Measurements from ENCODE around the gene UPK2. TPM values are rescaled to one million over a fixed set of nuclear protein-coding genes. Genes with fewer than 3 reads are reported as not detected.

The UPK2 gene
- polyA plus RNA-seq, 2 donors, result 1.1 to 11.2 TPM

GRCh38 chr11:118924591-118925585, 31.2 kb upstream of the UPK2 start:
- no peaks in the 10 kb centered on the region for H3K36me3 ChIP-seq (ENCODE audit: control insufficient read depth in 2 of 2, insufficient read depth in 2 of 2, low read length in 1 of 2)
- peaks cover 10 to 30% of the 10 kb centered on the region in 2 donors for H3K4me1 ChIP-seq (ENCODE audit: control insufficient read depth in 2 of 2, insufficient read depth in 2 of 2, low read length in 1 of 2)
- no peaks in the 10 kb centered on the region for H3K27me3 ChIP-seq (ENCODE audit: control insufficient read depth in 1 of 2, insufficient read depth in 2 of 2, low read length in 2 of 2)
- H3K4me3 ChIP-seq (ENCODE audit: low read depth in 1 of 2, low read length in 2 of 2), result peak overlapping the region; percentile 90 to 95
- 1% methylated on average over 45 of the region's 45 CpGs for WGBS, 2 donors
- peak overlapping the region; percentile 98 to 99 for H3K27ac ChIP-seq (ENCODE audit: low read depth in 2 of 2, low read length in 1 of 2)
- H3K9me3 ChIP-seq (ENCODE audit: control insufficient read depth in 2 of 2, insufficient read depth in 1 of 2, low read depth in 1 of 2, low read length in 1 of 2), result no peaks in the 10 kb centered on the region

- no peaks in the 10 kb centered on the region for H3K27me3 ChIP-seq (ENCODE audit: control insufficient read depth in 1 of 2, insufficient read depth in 2 of 2, low read length in 2 of 2)
- no peak overlapping the region for H3K4me3 ChIP-seq (ENCODE audit: low read depth in 1 of 2, low read length in 2 of 2)
- 5 to 6% methylated on average over 7 of the region's 7 CpGs for WGBS, 2 donors
- peaks cover 4 to 15% of the 10 kb centered on the region in 2 donors for H3K4me1 ChIP-seq (ENCODE audit: control insufficient read depth in 2 of 2, insufficient read depth in 2 of 2, low read length in 1 of 2)
- H3K9me3 ChIP-seq (ENCODE audit: control insufficient read depth in 2 of 2, insufficient read depth in 1 of 2, low read depth in 1 of 2, low read length in 1 of 2), result no peaks in the 10 kb centered on the region
- no peaks in the 10 kb centered on the region for H3K36me3 ChIP-seq (ENCODE audit: control insufficient read depth in 2 of 2, insufficient read depth in 2 of 2, low read length in 1 of 2)
- H3K27ac ChIP-seq (ENCODE audit: low read depth in 2 of 2, low read length in 1 of 2), result peak overlapping the region; percentile 89 to 97
Measured at GRCh38 chr11:118927554-118928100, 28.5 kb upstream of the UPK2 start.

DNA sequence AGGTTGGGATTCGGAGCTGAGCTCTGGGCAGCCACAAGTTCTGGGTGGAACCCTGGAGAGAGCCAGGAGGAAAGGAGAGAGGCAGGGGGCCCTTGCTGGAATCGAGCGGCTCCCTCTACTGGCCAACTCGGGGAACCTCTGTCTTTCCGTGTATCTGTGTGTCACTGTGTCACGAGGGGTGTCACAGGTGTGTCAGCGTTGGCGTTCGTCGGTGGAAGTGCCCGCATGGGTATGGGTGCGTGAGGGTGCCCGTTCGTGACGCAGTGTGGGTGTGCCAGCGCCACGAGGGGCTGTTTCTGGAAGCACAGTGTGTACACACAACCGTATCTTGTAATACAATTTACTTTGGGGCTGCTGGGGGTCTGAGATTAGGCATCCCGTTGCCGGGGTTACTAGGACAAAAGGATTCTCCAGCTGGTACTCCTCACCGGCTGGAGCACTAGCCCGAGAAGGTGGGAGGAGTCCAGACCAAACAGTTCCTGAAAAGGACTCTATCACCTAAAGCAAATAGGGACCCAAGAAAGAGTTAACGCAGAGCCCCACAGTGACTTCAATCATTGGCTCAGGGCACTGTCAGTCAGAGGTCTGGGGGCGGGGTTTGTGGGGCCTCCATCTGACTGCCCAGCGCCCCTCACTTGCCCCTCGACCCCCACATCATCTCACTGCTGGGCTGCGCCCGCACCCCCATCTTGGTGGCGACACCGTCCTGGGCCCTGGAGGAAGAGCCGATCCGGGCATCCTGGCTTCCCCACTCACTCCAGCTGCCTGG, 27.8 kb upstream of the UPK2 start:
- no peaks in the 10 kb centered on the region for H3K36me3 ChIP-seq (ENCODE audit: control insufficient read depth in 2 of 2, insufficient read depth in 2 of 2, low read length in 1 of 2)
- peaks cover 0 to 14% of the 10 kb centered on the region in 2 donors for H3K4me1 ChIP-seq (ENCODE audit: control insufficient read depth in 2 of 2, insufficient read depth in 2 of 2, low read length in 1 of 2)
- H3K27me3 ChIP-seq (ENCODE audit: control insufficient read depth in 1 of 2, insufficient read depth in 2 of 2, low read length in 2 of 2), result no peaks in the 10 kb centered on the region
- 0 to 1% methylated on average over 31 to 32 of the region's 32 CpGs for WGBS, 2 donors
- H3K27ac ChIP-seq (ENCODE audit: low read depth in 2 of 2, low read length in 1 of 2), result peak overlapping the region; percentile 97
- peak overlapping the region; percentile 49 to 65 for H3K4me3 ChIP-seq (ENCODE audit: low read depth in 1 of 2, low read length in 2 of 2)
- no peaks in the 10 kb centered on the region for H3K9me3 ChIP-seq (ENCODE audit: control insufficient read depth in 2 of 2, insufficient read depth in 1 of 2, low read depth in 1 of 2, low read length in 1 of 2)

GRCh38 chr11:118928870-118929500, 27.1 kb upstream of the UPK2 start:
- Histone ChIP-seq H3K4me3 (ENCODE audit: low read depth in 1 of 2, low read length in 2 of 2) (peak overlapping the region; percentile 49 to 65), H3K36me3 (ENCODE audit: control insufficient read depth in 2 of 2, insufficient read depth in 2 of 2, low read length in 1 of 2) (no peaks in the 10 kb centered on the region), H3K9me3 (ENCODE audit: control insufficient read depth in 2 of 2, insufficient read depth in 1 of 2, low read depth in 1 of 2, low read length in 1 of 2) (no peaks in the 10 kb centered on the region), H3K27ac (ENCODE audit: low read depth in 2 of 2, low read length in 1 of 2) (peak overlapping the region; percentile 97), H3K27me3 (ENCODE audit: control insufficient read depth in 1 of 2, insufficient read depth in 2 of 2, low read length in 2 of 2) (no peaks in the 10 kb centered on the region), H3K4me1 (ENCODE audit: control insufficient read depth in 2 of 2, insufficient read depth in 2 of 2, low read length in 1 of 2) (peaks cover 0 to 10% of the 10 kb centered on the region in 2 donors)
- 1% methylated on average over 22 to 25 of the region's 26 CpGs for WGBS, 2 donors

DNA sequence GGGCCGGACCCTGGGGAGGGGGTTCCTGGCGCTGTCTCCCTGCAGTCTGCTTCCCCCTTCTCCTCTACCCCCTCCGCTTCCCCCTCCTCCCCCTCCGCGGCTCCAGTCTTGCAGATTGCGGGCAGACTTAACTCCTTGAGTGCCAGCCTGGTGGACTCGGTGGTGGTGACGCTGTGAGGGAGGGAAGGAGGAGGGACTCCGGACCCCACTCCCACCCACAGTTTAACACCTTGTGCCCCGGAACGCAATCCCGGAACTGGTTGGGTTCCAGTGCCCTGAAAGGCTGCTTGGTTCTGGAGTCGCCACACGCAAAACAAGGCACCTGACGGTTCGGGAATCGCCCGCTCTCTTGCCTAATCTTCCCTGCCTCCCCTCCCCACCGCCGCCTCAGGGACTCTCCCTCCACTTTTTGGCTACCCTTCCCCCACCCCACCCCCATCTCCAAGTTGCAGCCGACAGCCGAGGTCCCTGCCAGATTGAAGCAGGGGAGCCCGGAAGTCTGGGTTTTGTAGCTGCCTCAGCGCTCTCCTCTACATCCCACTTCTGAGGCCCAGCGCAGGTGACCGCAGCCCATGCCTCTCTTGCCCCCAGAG, 26.5 kb upstream of the UPK2 start:
- Histone ChIP-seq H3K27me3 (ENCODE audit: control insufficient read depth in 1 of 2, insufficient read depth in 2 of 2, low read length in 2 of 2) (no peaks in the 10 kb centered on the region), H3K36me3 (ENCODE audit: control insufficient read depth in 2 of 2, insufficient read depth in 2 of 2, low read length in 1 of 2) (no peaks in the 10 kb centered on the region), H3K4me3 (ENCODE audit: low read depth in 1 of 2, low read length in 2 of 2) (peak overlapping the region; percentile 49 to 65), H3K9me3 (ENCODE audit: control insufficient read depth in 2 of 2, insufficient read depth in 1 of 2, low read depth in 1 of 2, low read length in 1 of 2) (no peaks in the 10 kb centered on the region), H3K4me1 (ENCODE audit: control insufficient read depth in 2 of 2, insufficient read depth in 2 of 2, low read length in 1 of 2) (peaks cover 0 to 10% of the 10 kb centered on the region in 2 donors), H3K27ac (ENCODE audit: low read depth in 2 of 2, low read length in 1 of 2) (peak overlapping the region; percentile 97)
- 0% methylated on average over 22 to 24 of the region's 26 CpGs for WGBS, 2 donors

DNA sequence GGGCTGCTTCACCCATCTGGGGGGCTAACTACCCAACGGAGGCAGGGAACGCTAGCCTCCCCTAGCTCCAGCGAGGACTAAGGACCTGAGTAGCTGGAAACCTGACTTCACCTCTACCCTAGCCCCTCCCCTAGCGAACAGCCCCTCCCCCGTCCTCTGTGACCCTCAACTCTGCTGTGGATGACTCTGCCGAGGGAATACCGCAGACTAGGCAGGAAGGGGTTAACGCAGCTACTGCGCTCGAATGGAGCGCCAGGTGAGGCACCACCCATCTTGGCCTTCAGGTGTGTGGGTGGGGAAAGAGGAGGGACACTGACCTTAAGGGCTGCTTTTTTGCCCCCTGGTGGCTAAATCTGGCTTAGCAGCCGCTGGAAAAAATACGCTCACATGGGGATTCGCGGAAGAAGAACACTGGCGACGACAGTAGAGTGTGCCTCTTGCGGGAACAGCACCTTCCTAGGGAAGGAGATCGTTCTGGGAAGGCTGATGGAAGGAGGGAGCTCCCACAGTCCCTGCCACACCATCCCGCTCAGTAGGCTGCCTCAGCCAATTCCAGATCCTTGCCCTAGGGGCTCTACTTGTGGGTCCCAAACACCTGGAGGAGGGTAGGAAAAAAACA, 25.9 kb upstream of the UPK2 start:
- Histone ChIP-seq H3K4me1 (ENCODE audit: control insufficient read depth in 2 of 2, insufficient read depth in 2 of 2, low read length in 1 of 2) (peaks cover 0 to 10% of the 10 kb centered on the region in 2 donors), H3K4me3 (ENCODE audit: low read depth in 1 of 2, low read length in 2 of 2) (peak overlapping the region; percentile 49 to 65)
- 1% methylated on average over 20 of the region's 20 CpGs for WGBS, 2 donors

DNA sequence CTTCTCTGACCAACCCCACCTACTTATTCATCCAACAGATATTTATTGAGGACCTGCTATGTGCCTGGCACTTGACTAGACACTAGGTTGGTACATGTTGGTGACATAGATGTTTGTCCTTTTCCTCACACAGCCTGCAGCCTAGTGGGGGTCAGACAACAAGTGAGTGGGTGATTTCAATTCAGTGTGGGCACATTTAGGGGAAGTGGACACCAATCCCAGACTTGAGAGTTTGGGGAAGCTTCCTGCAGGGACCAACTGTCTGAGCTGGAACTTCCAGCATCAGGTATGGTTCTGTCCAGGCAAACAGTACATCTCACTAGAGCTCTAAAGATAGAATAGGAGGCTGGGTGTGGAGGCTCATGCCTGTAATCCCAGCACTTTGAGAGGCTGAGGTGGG, 24.5 kb upstream of the UPK2 start:
- Histone ChIP-seq H3K4me1 (ENCODE audit: control insufficient read depth in 2 of 2, insufficient read depth in 2 of 2, low read length in 1 of 2) (peaks cover 0 to 10% of the 10 kb centered on the region in 2 donors), H3K27me3 (ENCODE audit: control insufficient read depth in 1 of 2, insufficient read depth in 2 of 2, low read length in 2 of 2) (no peaks in the 10 kb centered on the region), H3K9me3 (ENCODE audit: control insufficient read depth in 2 of 2, insufficient read depth in 1 of 2, low read depth in 1 of 2, low read length in 1 of 2) (no peaks in the 10 kb centered on the region), H3K27ac (ENCODE audit: low read depth in 2 of 2, low read length in 1 of 2) (no peak overlapping the region), H3K36me3 (ENCODE audit: control insufficient read depth in 2 of 2, insufficient read depth in 2 of 2, low read length in 1 of 2) (no peaks in the 10 kb centered on the region), H3K4me3 (ENCODE audit: low read depth in 1 of 2, low read length in 2 of 2) (no peak overlapping the region)

More for the DNA sequence above, 25.9 kb upstream of the UPK2 start:
- Histone ChIP-seq H3K27me3 (ENCODE audit: control insufficient read depth in 1 of 2, insufficient read depth in 2 of 2, low read length in 2 of 2) (no peaks in the 10 kb centered on the region), H3K36me3 (ENCODE audit: control insufficient read depth in 2 of 2, insufficient read depth in 2 of 2, low read length in 1 of 2) (no peaks in the 10 kb centered on the region), H3K9me3 (ENCODE audit: control insufficient read depth in 2 of 2, insufficient read depth in 1 of 2, low read depth in 1 of 2, low read length in 1 of 2) (no peaks in the 10 kb centered on the region), H3K27ac (ENCODE audit: low read depth in 2 of 2, low read length in 1 of 2) (peak overlapping the region; percentile 97)

- H3K27ac ChIP-seq (ENCODE audit: low read depth in 2 of 2, low read length in 1 of 2), result peak overlapping the region; percentile 62 to 73
- WGBS, 2 donors, result 21 to 33% methylated on average over 4 of the region's 4 CpGs
Measured at GRCh38 chr11:118933486-118933885, 22.6 kb upstream of the UPK2 start.

More at GRCh38 chr11:118933486-118933885, 22.6 kb upstream of the UPK2 start:
- Histone ChIP-seq H3K4me3 (ENCODE audit: low read depth in 1 of 2, low read length in 2 of 2) (no peak overlapping the region), H3K9me3 (ENCODE audit: control insufficient read depth in 2 of 2, insufficient read depth in 1 of 2, low read depth in 1 of 2, low read length in 1 of 2) (no peaks in the 10 kb centered on the region), H3K36me3 (ENCODE audit: control insufficient read depth in 2 of 2, insufficient read depth in 2 of 2, low read length in 1 of 2) (no peaks in the 10 kb centered on the region), H3K4me1 (ENCODE audit: control insufficient read depth in 2 of 2, insufficient read depth in 2 of 2, low read length in 1 of 2) (peaks cover 0 to 8% of the 10 kb centered on the region in 2 donors), H3K27me3 (ENCODE audit: control insufficient read depth in 1 of 2, insufficient read depth in 2 of 2, low read length in 2 of 2) (no peaks in the 10 kb centered on the region)

Measured in esophagus (tissue), 2 donors.